Activated naive CD4-positive, alpha-beta T cell treated with anti-CD3 and anti-CD28 coated beads, Interleukin-2, amount 50 U/mL, for 72 hours (primary cell): ENCODE results near the gene LYZ. TPM values are rescaled to one million over a fixed set of nuclear protein-coding genes. Genes with fewer than 3 reads are reported as not detected.

ENCODE experiments used
- ATAC-seq, 2 donors: fragments of 150-1000 bp; cut with Tn5 transposase; 2 replicates each; pipeline ENCODE4 v1.10.0; 2021; ENCODE audit warnings: mild to moderate bottlenecking in 2 of 2, moderate library complexity in 2 of 2
- DNase-seq, 2 donors: peaks; one replicate each; pipeline ENCODE4 v3.0.0; 2021 to 2022; ENCODE audit warnings: low spot score in 2 of 2
- H3K27ac Mint-ChIP-seq, 2 donors: one replicate each; pipeline ENCODE4 v1.8.0; 2022; ENCODE audit warnings: mild to moderate bottlenecking in 2 of 2, mixed read lengths in 2 of 2
- H3K36me3 Mint-ChIP-seq, 2 donors: one replicate each; pipeline ENCODE4 v1.8.0; 2022; ENCODE audit warnings: mixed read lengths in 2 of 2
- H3K9me3 Mint-ChIP-seq, 2 donors: one replicate each; pipeline ENCODE4 v1.8.0; 2022; ENCODE audit warnings: mixed read lengths in 2 of 2
- total RNA-seq, 2 donors: library from RNA; stranded (reverse); gene quantifications; one replicate each; pipeline ENCODE4 v1.2.3, GENCODE V29; 2022

LYZ gene
- total RNA-seq, 2 donors from 2014 or later = 0.30 TPM; not detected in 1

DNA sequence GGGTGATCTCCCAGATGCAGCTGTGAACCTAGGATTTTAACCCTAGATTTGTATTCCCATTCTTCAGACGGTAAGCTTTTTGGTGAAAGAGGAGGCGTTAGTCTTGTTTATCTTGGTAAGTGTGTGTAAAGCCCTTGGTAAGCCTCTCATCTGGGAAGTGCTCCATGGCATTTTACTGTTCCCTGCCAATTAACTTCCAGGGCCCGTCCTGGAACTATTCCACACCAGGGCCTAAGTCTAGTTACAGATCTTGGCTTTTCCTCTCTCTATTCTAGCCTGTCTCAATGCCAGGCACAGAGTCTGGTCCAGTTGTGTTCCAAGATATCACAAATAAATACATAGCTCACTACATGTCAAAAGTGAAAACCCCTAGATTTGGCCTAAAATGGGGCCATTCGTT is 53.8 kb downstream of the LYZ start:
- Mint-ChIP-seq H3K9me3 (peaks cover 0 to 7% of the 10 kb centered on the region in 2 donors), H3K36me3 (peaks cover 5 to 10% of the 10 kb centered on the region in 2 donors), H3K27ac (no peak overlapping the region)
- DNase-seq (no peak), ATAC-seq (no peak)

Other genes starting within 250 kb of the LYZ start
- gene CPSF6, start 108.8 kb upstream of the LYZ start, total RNA-seq = 100 to 1,000 TPM in 1 of 2 donors, 10 to 100 TPM in 1; 62.5 to 104 TPM
- 10 to 100 TPM; 34.2 to 57.3 TPM for gene YEATS4, start 11.4 kb downstream of the LYZ start, total RNA-seq
- gene FRS2, start 122.0 kb downstream of the LYZ start, total RNA-seq = 10 to 100 TPM; 13.1 to 15.5 TPM
- gene CCT2, start 237.1 kb downstream of the LYZ start, total RNA-seq = 100 to 1,000 TPM; 238 to 264 TPM